Posterior cingulate gyrus (tissue), 11 donors: ENCODE data around the gene MDN1.

Experiments used
- DNase-seq, 10 donors: peaks; one replicate each; pipeline versions ENCODE4 v3.0.0 to v3.0.0-alpha.2; 2020 to 2021; ENCODE audit warnings: mixed read lengths in 3 of 10
- intact Hi-C: fragments of 100-400 bp; cut with DNase I; formaldehyde crosslinking; loops from one replicate; pipeline ENCODE4 v1.15.1; 2023

The MDN1 gene

DNA sequence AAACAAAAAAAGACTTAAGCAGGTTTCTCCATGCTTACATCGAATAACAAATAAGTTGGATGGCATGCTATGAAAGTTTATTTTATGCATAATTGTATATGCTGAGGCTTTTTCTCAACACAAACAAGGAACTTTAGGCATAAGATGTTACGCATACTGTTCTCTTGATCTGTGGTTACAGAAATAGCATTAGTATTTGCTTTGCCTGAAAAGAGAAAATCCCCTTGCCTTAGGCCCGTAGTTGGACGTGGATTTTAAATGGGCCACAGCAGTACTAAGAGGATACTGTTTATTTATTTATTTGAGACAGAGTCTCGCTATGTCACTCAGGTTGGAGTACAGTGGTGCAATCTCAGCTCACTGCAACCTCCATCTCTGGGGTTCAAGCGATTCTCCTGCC is 200.0 kb downstream of the MDN1 start:
- intact Hi-C loops, result no loop called here
- DNase-seq, result no peak

DNA sequence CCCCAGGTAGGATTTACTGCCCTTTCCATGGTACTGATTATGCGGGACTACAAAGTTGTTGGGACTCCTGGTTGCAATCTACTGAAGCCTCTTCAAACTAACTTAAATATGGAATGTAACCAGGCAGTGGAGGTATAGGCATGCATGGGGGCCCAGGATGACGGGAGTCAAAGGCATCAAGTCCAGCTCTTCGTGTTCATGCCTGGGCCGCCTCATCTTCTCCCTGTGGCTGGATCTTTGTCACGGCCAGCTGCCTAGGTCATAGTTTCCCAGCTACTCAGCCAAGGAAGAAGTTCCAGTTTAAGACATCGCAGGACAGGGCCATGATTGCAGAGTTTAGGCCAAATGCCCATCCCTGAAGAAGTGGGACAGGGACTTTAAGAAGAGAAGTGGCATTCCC is 201.6 kb downstream of the MDN1 start:
- intact Hi-C loops, result no loop called here
- DNase-seq, result no peak

DNA sequence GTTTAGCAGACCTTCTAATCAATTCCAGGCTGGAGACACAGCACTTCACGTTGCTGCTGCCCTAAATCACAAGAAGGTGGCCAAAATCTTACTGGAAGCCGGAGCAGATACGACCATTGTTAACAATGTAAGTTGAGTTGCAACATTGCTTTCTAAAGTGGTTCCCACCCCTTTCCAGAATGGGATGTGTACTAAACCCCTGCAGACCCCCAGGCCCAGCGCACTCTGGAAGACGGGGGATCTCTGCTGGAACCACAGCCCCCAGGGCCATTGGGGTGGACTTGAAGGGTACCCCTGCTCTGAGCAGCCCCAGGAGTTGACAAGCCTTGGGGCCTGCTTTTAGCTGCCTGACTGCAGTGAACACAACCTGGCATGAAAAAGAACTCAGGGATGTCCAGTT is 203.1 kb downstream of the MDN1 start:
- intact Hi-C loops, result no loop called here

DNA sequence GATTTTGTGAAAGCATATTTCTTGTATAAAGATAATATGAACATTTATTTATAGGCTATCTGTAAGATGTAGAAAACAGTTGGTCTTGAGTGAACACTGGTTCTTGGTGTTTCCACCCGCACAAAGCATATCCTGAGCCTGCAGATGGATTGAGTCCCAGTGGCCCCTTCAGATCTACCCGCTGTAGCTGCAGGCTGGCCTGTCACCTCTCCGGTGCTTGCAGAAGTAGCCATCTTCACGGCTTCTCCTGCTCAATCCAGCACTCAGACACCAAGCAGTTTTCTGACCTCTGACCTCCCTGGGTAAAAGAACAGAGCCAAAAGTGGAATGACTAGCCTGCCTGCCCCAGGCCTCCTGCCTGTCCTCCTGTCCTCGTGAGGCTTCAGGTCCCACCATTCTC is 203.7 kb downstream of the MDN1 start:
- peak in 1 of 10 donors; percentile 61 for DNase-seq
- intact Hi-C loops, result no loop called here

More for the DNA sequence above, 203.1 kb downstream of the MDN1 start:
- no peak for DNase-seq

DNA sequence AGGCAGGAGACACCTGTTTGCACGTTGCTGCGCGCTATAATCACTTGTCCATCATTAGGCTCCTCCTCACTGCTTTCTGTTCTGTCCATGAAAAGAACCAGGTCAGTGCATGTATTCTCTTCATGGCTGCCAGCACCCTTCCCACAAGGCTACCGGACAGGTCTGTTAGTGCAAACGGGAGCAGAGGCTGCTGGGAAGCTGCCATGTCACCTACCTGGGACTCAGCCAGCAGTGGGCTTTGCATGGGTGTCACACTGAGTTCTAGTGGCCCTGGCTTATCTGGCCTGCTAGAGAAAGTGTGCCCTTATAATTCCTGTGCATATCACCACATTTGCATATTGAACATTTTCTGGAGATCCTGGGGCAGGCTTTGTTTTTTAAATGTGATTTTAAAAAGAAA is 205.8 kb downstream of the MDN1 start:
- no peak for DNase-seq

DNA sequence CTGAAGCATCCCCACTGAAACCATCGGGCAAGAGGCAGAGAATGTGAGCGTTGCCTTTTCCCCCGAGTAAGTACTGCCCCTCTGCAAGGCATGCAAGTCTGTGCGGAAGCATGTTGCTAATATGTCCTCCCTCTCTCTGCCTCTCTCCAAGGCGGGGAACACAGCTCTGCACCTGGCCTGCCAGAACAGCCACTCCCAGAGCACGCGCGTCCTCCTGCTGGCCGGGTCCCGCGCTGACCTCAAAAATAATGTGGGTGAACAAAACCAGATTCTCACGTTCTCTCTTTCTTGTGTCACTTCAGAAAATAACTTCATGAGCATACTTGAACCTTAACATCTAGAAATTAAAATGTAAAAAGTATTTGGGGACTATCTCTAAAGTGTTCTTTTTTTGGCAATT is 207.5 kb downstream of the MDN1 start:
- no peak for DNase-seq
- intact Hi-C loops, result loop anchor here (5.0 kb wide), 1 partner anchor 180 kb away; the partner anchor contains the start of gene ANKRD6

More for the DNA sequence above, 205.8 kb downstream of the MDN1 start:
- intact Hi-C loops, result loop anchor here (5.0 kb wide), 1 partner anchor 181 kb away; the partner anchor contains the start of gene ANKRD6

DNA sequence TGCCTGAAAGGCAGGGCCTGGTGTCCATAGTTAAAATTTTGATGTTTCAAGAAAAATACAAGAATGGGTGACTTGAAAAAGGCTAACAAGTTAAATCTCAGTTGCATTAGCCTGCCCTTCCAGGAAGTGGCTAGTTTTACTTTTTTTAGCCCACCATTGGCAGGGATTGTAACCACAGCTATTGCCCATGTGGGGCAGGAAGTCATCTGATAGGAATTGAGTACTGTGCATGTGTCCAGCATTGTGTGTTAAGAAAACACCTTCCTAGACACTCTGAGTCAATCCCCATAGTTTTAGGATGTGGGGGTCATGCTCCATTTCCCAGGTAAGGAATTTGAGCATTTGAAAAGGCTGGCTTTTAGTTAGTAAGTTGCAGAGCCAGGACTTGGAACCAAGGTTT is 207.9 kb downstream of the MDN1 start:
- intact Hi-C loops, result loop anchor here (5.0 kb wide), 1 partner anchor 179 kb away; the partner anchor contains the start of gene ANKRD6
- no peak for DNase-seq

DNA sequence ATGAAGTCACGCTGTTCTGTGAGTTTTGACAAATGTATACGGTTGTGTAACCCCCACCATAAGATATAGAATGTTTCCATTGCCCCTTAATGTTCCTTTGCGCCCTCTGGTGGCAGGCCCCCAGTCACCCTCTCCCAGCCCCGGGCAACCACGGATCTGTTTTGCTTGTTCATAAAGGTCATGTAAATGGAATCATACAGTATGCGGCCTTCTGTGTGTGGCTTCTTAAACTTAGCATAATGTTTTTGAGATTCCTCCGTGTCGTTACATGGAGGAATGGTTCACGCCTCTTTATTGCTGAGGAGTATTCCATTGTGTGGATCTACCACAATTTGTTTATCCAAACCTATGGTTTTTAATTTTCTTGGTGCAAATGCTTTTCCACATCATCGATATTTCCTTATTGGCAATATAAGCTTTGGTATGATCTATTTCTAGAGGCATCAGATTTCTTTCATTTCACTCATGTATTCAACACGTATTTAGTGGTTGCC is 209.4 kb downstream of the MDN1 start:
- peak in 2 of 10 donors; percentile 62 to 63 for DNase-seq
- intact Hi-C loops, result loop anchor here (5.0 kb wide), 1 partner anchor 178 kb away; the partner anchor contains the start of gene ANKRD6

DNA sequence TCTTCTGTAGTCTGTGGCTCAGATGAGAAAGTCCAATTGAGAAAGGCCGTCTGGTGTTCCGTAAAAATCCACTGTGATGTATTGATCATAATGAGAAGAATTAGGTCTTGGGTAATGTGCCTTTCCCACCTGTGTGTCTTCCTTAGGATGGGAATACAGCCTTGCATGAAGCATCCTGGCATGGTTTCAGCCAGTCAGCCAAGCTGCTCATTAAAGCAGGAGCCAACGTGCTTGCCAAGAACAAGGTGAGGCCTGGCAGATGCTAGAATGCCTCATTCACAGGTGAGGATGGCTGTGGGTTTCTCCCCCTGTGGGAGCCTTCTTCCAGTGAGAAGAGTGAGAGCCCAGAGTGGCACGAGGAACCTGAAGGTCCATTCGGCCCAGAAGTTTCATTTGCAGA is 213.7 kb downstream of the MDN1 start:
- DNase-seq, result no peak
- intact Hi-C loops, result no loop called here

DNA sequence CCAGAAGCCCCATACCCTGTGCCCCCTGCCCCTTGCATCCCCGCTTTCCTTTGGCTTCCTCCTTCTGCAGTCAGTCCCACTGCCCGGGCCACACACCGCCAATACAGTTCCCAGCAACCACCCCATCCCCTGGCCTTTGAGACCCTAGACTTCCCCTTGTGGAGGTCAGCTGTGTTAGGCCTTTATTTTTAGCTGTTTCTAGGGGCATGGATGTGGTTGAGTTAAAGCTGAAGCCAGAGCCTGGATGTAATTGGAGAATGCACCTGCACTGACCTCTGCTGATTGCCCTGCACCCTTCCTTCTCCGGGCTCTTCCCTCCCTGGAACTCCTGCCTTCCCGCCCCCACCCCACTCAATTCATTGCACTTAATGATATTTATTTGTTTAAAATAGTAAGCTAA is 214.9 kb downstream of the MDN1 start:
- intact Hi-C loops, result no loop called here

DNA sequence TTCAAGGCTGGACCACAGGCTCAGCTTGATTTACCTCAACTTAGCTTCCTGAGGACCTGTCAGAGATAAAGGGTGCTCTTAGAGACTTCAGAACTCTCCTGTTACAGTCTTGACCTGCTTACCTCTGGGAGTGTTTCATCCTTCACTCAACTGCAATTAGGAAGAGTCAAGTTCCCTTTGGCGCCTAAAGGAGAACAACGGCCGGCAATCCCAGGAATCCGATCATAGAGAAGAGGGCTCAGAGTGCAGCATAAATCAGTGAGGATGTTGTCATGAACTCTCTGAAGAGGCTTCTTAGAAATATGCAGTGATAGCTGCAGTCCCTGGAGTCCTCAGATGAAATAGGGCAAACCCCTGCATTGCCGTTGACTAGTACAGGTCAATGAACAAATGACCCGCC is 217.4 kb downstream of the MDN1 start:
- intact Hi-C loops, result no loop called here
- DNase-seq, result no peak

More for the DNA sequence above, 214.9 kb downstream of the MDN1 start:
- no peak for DNase-seq

DNA sequence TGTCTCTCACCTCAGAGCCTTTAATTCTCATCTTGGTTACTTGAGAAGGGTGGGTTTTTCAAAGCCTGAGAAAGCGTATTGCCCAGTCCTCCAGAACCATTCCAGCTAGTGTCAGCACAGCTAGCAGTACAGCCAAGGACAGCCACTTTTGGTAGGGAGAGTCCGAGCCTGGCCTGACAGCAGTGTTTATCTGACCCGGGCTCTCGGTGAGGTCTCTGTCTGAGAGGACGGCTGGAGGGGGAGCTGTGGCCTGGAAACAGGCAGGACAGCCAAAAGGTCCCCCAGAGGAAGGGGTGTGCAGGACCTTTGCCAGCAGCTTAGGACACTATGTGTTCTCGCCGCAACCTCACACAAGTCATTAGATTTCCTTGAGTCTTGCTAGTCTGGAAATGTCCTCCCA is 219.9 kb downstream of the MDN1 start:
- no peak for DNase-seq
- intact Hi-C loops, result no loop called here

DNA sequence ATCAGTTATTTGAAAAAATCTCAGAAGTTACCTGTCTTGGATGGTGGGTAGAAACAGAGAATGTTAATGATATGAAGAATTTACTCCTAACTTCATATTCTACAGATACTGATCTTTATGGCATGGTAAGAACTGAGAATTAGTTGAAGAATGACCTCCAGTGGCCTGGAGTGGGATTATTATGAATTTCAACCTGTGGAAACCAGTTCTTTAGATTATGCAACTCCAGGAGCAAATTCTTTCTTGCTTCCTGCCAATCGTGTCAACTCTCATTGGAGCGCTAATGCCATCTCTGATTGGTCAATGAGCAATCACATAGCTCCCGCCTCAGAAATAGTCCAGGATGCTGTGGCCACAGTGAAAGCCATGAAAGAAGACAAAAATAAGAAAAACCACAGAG is 221.6 kb downstream of the MDN1 start:
- intact Hi-C loops, result no loop called here
- DNase-seq, result no peak

DNA sequence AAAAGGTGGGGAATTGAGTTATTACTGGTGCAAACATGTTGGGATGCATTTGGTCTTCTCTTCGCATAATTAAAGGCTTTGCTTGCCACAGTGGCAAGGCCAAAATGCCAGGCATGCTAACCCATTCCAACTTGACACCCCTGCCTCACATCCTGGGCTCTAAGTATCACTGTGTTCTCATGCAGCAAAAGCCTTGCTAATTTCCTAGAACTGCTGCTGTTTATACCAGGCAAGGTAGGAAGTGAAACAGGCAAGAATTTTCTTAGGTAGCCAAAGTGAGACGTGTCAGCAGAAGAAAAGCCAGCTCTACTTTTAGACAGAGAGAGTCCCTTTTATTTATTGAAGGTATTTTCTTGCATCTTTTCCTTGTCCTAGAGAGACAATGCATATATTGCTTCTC is 222.2 kb downstream of the MDN1 start:
- DNase-seq, result no peak
- intact Hi-C loops, result no loop called here

DNA sequence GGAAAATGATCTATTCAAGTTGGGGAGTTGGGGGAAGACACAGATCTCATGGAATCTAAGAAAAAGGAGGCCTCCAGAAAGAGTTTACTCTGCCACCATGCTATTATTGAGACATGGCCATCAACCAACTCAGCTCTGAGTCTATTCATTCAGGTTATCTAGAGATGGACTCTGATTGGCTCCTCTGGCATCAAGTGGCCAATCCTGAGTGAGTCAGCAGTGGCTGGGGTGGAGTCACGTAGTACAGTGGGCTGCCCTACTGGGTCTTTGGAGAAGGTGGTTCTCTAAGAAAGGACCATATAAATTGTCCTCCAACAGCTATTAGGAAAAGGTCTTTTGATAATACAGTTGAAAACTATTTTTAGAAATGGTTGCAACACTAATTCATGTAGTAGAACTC is 223.1 kb downstream of the MDN1 start:
- no peak for DNase-seq
- intact Hi-C loops, result no loop called here

DNA sequence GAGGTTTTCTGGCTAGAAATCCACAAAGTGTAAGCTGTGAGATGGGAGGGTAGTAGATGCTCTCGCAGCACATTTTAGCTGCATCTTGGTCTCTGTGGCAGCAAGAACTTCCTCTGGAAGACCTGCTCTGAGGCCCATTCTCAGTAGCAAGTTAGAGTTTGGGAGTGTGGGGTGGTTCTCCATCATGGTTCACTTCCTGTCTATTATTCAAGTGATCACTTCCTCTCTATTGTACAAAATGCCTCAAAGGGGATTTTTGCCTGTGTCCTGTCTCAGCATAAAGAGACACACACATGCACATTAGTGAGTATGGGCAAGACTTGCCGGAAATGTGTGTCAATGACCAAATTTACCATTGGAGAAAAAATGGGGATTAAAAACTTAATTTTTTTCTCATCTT is 223.5 kb downstream of the MDN1 start:
- no peak for DNase-seq
- intact Hi-C loops, result no loop called here
